ENCODE data around the gene NSD2.
A peak's percentile ranks its signal among the peaks of the same experiment; 100 is the strongest.

Gene NSD2

GRCh38 chr4:1980561-1981041 lies 109.4 kb downstream of the NSD2 start:
- no peak overlapping the region for H3K27ac ChIP-seq
- no peak for DNase-seq (ENCODE audit: low read depth, low spot score)

DNA sequence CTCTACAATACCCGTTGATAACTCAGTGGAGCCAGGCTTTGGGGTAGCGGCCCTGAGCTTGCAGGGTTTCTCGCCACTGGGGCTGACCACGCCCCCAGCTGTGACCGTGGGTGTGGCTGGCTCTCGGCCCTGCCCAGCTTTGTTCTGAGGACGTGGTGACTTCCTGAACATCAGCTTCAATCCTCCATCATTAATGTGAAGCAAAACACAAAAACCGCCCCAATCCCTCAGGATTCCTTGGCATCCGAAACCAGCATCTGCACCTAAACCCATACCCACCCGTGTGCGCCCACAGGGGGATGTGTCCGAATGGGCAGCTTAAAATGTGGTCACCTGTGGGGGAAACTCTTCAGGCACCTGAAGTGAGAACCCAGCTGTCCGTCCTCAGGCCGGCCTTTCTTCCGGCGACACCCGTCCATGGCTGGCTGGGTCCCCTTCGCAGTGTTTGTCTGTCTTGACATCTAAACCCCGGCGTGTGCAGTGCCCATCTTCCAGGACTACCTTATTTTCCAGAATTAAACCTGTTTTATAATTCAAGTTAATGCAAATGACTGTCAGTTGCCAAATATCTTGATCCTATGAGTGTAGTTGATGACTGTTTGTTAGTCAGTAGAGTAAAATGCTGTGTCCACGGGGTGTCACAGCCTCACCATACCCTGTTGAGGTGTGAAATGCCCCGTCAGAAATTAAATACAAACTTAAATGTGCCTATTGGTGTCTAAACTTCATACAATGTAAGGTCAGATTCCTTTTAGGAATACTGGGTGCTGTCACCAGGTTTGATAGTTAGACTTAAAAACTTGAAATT lies 110.3 kb downstream of the NSD2 start:
- peak overlapping the region; percentile 46 for H3K27ac ChIP-seq
- no peak for DNase-seq (ENCODE audit: low read depth, low spot score)

- H3K27ac ChIP-seq = peak overlapping the region; percentile 46
- DNase-seq (ENCODE audit: low read depth, low spot score) = no peak
Measured at GRCh38 chr4:1982124-1983052, 111.2 kb downstream of the NSD2 start.

- DNase-seq (ENCODE audit: low read depth, low spot score) = no peak
- no peak overlapping the region for H3K27ac ChIP-seq
Measured at GRCh38 chr4:1983053-1983845, 112.1 kb downstream of the NSD2 start.

DNA sequence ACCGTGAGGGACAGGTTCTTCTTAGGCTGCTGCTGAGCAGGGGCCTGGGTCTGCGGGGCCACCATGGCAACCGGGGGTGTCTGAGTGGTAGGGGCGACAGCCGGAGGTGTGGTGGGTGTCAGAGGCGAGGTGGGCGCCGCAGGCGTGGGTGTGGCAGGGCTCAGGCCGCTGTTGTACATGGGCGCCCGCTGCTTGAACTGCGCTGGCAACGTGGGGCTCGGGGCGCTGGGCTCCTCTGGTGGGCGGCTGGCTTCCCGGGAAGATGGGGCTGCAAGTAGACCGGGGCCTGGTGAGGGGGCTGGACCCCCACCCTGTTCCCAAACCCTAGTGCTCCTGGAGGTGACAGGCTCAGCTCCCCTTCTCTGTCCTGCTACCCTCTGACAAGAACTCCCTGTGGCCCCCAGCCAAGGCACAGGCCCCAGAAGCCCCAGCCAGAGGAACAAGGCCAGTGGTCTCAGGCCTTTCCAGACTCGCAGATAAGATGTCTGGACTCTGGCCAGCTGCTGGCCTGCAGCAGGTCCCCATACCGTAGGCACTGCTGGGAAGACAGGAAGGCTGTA lies 112.7 kb downstream of the NSD2 start:
- no peak for DNase-seq (ENCODE audit: low read depth, low spot score)
- no peak overlapping the region for H3K27ac ChIP-seq

DNA sequence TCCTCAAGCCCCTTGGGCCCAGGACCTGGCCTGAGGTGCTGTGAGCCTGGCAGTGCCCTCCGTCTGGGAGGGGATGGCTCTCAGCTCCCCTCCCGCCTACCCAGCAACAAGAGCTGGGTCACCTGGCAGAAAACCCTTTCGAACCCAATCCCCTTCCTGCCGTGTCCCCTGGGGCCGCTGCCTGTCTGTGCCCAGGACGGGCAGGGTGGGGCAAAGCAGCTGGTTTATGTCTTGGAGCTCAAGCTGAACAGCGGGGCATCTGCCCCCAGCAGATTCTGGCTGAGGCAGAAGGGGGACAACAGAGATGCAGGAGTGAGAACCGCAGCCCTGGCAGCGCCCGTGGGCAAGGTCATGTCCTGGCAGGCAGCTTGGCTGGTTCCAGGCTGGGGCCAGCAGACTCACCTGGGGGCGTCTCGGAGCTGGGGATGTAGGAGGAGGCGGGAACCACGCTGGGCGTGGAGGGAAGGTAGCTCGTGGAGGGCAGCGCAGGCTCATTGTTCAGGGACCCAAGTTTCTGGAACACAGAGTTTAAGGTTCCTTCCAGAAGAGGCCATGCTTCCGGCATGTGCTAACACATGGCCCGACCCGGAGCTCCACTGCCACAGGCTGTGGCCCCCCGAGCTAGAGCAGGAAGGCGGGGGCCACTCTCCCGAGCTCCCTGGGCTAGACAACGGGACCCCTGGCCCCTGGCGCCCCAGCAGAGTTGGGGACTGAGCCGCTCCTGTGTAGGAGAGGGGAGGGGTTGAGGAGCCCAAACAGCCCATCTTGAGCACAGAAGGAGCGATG lies 113.4 kb downstream of the NSD2 start:
- no peak for DNase-seq (ENCODE audit: low read depth, low spot score)
- H3K27ac ChIP-seq = no peak overlapping the region

DNA sequence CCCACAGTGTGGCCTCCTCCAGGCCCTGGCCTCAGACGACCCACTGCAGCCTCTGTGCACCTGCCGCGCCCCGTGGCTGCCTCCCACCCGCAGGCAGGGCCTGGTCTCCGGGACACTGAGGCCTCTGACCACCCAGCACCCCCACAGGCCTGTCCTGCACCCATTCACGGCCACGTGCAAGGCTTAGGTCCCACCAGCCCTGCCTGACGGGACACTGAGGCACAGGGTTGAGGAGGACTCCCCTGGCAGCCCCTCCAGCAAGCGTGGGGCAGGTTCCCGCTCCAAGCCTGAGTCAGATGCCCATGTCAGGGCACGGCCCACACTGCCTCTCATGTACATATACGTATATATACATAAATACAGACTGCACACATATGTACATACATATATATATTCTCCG lies 114.1 kb downstream of the NSD2 start:
- DNase-seq (ENCODE audit: low read depth, low spot score) = no peak
- H3K27ac ChIP-seq = no peak overlapping the region

DNA sequence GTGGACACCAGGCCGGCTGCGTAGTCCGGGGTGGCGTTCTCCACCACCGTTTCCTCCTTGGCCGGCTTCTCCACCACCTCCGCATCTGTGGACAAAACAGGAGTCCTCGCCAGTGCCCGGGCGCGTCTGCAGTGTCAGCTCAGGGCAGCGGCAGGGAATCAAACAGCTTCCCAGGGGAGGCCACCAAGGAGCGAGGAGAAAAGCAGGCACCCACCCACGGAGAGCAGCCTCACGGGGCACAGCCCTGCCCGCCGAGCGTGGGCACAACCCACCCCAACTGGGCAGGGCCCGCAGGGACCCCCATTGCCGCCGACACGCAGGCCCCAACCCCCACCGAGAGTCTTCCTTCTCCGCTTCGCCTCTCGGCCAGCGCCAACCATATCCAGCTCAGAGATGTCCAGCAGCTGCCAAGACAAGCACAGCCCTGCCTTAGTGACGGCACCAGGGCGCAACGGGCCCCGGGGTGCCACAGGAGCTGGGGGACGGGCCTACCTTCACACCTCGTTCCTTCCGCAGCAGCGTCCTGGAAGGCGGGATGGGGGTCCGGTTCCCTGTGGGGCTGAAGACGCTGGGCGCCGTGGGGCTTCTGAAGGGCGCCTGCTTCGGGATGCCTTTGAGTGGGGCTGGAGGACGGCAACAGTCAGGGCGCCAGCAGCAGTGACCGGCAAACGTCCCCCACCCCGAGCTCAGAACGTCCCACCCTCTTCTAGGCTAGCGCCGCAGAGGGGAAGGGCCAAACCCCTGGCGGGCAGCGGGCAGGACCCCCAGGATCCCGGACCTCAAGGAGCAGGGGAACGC lies 114.8 kb downstream of the NSD2 start:
- no peak overlapping the region for H3K27ac ChIP-seq
- no peak for DNase-seq (ENCODE audit: low read depth, low spot score)

DNA sequence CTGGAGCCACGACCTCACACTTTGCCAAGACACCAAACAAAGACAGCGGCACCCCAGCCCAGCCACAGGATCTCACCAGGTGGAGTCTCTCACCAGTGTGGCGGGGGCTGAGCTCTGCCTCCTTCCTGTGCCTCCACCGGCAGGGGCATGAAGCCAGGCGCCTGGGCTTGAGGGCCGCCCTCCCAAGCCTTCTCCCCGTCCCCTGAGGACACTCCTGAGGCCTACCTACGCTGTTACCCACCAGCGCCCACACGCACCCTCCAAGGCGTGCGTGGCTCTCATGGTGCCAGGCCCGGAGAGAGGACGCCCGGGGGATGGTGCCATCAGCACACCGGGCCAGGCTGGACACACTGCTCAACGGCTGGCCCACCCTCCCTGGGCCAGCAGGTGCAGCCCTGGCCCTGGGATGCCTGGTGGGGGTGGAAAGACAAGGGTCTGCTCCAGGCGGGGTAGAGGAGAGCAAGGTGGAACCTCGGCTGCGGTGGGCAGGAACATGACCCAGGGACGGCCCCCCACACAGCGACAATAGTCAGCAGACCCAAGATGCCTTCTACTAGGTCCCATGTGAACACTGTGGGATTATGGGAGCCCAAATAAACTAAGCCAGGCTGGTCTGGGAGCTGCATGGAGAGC lies 115.5 kb downstream of the NSD2 start:
- DNase-seq (ENCODE audit: low read depth, low spot score) = no peak

DNA sequence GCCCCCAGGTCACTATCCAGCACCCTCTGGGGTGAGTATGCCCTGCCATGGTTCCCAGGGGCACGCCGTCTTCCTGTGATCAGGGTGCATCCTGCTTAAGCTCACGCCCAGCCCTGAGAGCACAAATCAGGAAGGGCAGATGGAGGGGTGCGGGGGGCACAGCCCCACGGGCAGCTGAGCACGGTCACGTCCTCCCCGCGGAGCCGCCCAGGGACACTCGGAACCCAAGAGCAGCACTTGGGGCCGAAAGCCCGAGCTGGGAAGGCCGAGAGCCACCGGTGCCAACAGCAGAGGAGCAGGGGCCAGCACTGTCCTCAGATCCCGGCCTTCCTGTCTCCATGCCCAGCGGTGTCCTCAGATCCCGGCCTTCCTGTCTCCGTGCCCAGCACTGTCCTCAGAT lies 116.1 kb downstream of the NSD2 start:
- no peak for DNase-seq (ENCODE audit: low read depth, low spot score)
- H3K27ac ChIP-seq = no peak overlapping the region

More for the DNA sequence above, 115.5 kb downstream of the NSD2 start:
- H3K27ac ChIP-seq = no peak overlapping the region

DNA sequence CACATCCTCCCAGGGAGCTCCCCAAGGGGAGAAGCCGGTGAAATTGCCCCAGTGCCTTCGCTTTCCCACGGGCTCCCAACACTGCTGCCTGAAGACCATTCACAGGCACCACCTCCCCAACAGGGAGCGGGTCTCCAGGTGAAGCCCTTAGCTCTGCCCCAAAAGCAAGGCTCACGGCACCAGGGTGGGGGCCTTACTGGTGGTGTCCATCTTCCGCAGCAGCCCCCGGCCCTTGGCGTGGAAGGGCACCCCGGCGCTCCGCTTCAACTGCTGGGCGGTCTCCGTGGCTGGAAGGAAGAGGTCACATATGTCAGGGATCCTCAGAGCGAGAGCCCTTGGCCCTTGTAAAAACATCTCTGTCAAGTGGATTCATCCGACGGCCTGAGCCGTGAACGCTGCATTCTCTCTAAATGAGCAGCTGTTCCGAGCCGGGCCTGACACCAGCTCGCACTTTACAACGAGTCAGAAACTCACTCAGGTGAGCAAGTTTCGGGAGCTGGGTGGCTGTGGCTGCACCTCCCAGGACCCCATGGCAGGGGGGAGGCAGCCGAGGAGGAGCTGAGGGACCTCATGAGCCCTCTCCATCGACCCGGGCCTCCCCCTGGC lies 116.6 kb downstream of the NSD2 start:
- no peak overlapping the region for H3K27ac ChIP-seq
- no peak for DNase-seq (ENCODE audit: low read depth, low spot score)

GRCh38 chr4:1988327-1988724 lies 117.1 kb downstream of the NSD2 start:
- DNase-seq (ENCODE audit: low read depth, low spot score) = no peak
- no peak overlapping the region for H3K27ac ChIP-seq

DNA sequence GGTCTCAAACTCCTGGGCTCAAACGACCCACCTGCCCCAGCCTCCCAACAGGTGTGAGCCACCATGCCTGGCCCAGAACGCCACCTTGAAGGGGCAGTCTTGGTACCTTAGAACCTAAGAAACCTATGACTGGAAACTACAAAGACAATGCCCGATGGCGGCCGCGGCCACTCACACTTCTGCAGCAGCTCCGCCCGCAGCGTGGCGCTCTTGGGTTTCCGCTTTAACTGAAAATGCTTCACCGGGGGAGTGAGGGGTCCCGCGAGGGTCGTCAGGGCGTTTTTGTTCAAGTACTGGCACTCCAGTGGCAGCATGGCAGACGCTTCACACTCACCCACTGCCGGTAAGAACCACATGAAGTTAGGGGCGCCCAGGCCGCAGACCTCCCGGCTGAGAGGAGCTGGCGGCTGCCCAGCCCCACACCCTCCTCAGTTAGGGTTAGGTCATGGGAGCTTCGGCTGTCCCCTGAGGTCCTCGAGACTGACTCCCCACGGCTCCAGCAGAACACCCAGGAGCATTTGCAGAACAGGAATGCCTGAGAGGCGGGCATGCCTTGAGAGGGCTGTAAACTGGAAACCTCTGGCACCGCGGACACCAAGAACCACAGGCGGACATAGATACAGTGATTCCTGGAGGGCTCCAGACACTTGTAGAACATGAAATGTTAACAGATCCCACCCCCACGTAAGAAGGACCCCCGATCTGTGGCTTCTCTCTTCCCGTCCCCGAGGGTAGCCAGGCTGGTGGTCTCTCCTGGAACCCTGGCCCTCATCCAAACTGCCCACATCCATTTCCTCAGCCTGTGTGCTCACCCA lies 118.5 kb downstream of the NSD2 start:
- no peak overlapping the region for H3K27ac ChIP-seq
- DNase-seq (ENCODE audit: low read depth, low spot score) = no peak

DNA sequence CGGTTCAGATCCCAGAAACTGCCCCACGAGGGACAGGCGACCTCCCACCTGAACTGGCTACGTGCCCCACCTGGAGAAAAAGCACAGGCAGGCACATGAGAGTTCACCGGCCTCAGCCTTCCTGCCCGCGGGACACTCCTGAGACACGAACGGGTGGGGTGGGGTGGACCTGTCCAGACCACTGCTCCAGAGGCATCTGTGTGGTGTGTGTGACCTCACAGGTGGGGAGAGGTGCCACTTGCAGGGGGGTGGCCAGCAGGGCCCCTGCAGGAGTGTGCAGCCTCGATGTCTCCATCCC lies 119.1 kb downstream of the NSD2 start:
- H3K27ac ChIP-seq = no peak overlapping the region
- DNase-seq (ENCODE audit: low read depth, low spot score) = no peak

DNA sequence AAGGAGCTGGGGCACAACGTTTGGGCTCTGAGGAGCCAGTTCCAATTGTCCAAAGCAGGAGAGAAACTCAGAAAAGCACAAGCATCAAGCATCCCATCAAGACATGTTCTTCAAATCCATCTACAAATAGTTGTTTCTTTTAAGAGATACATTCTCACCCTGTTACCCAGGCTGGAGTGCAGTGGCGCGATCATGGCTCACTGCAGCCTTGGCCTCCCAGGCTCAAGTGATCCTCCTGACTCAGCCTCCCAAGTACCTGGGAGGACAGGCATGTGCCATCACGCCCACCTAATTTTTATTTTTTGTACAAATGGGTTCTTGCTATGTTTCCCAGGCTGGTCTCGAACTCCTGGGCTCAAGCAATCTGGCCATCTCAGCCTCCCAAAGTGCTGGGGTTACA lies 119.5 kb downstream of the NSD2 start:
- H3K27ac ChIP-seq = no peak overlapping the region
- DNase-seq (ENCODE audit: low read depth, low spot score) = no peak

- no peak for DNase-seq (ENCODE audit: low read depth, low spot score)
- H3K27ac ChIP-seq = no peak overlapping the region
Measured at GRCh38 chr4:1991087-1991486, 119.9 kb downstream of the NSD2 start.

Data from epithelial cell of prostate (primary cell).